Naive thymus-derived CD4-positive, alpha-beta T cell (primary cell): Measurements from ENCODE around the gene AP2B1. TPM values are rescaled to one million over a fixed set of nuclear protein-coding genes. Genes with fewer than 3 reads are reported as not detected.
"Not testable (repeated sequence)": the region's sequence is repeated elsewhere in the genome, so short reads cannot be mapped to it uniquely, and the experiment has no call there.

Experiments
- ATAC-seq: fragments of 150-1000 bp; cut with Tn5 transposase; 2 replicates; pipeline ENCODE4 v1.10.0; 2021; ENCODE audit warnings: mild to moderate bottlenecking, moderate library complexity
- CTCF ChIA-PET: fragments of 350-600 bp; sonication (Branson Sonifier 250); formaldehyde crosslinking; loops from one replicate; lab custom pipeline; 2021; ENCODE audit warnings: antibody characterized with exemption; lab: Charles Lee
- POLR2A ChIA-PET: fragments of 350-600 bp; sonication (Branson Sonifier 250); formaldehyde crosslinking; loops from one replicate; lab custom pipeline; 2021; ENCODE audit warnings: antibody characterized with exemption, inconsistent platforms; lab: Charles Lee
- DNase-seq, 9 donors: peaks; one replicate each; pipeline versions ENCODE4 v3.0.0 to v3.0.0-alpha.2; 2020 to 2022; ENCODE audit warnings: mixed read lengths in 1 of 9
- H3K27ac ChIP-seq: one replicate; pipeline ENCODE4 v1.7.0; 2013; ENCODE audit warnings: mild to moderate bottlenecking, low read depth, low read length, moderate library complexity
- H3K27me3 ChIP-seq, 2 donors: one replicate each; pipeline ENCODE4 v1.7.0; 2013; ENCODE audit warnings: low read length in 2 of 2, mild to moderate bottlenecking in 2 of 2, moderate library complexity in 2 of 2; ENCODE audit not compliant: control insufficient read depth in 2 of 2, insufficient read depth in 2 of 2
- H3K36me3 ChIP-seq, 3 experiments: 1 replicate in 2 of 3; 2 replicates in 1 of 3; pipeline ENCODE4 v1.7.0; 2013; ENCODE audit warnings: low read length in 3 of 3, mild to moderate bottlenecking in 3 of 3, moderate library complexity in 1 of 3; ENCODE audit not compliant: insufficient read depth in 3 of 3, control insufficient read depth in 2 of 3
- H3K4me1 ChIP-seq, 2 donors: one replicate each; pipeline ENCODE4 v1.7.0; 2013; ENCODE audit warnings: low read length in 2 of 2, mild to moderate bottlenecking in 2 of 2, moderate library complexity in 1 of 2; ENCODE audit not compliant: control insufficient read depth in 2 of 2, insufficient read depth in 2 of 2
- H3K4me3 ChIP-seq: 2 replicates; pipeline ENCODE4 v1.7.0; 2013; ENCODE audit warnings: mild to moderate bottlenecking, low read length
- H3K9me3 ChIP-seq, 3 experiments: 1 replicate in 2 of 3; 2 replicates in 1 of 3; pipeline ENCODE4 v1.7.0; 2013; ENCODE audit warnings: low read length in 3 of 3; ENCODE audit not compliant: control insufficient read depth in 2 of 3
- H3K27ac Mint-ChIP-seq, 9 donors: one replicate each; pipeline ENCODE4 v1.8.0; 2020 to 2022; ENCODE audit warnings: mixed read lengths in 9 of 9, mild to moderate bottlenecking in 8 of 9, moderate library complexity in 5 of 9, inconsistent platforms in 2 of 9
- H3K27me3 Mint-ChIP-seq, 5 donors: one replicate each; pipeline ENCODE4 v1.8.0; 2021 to 2022; ENCODE audit warnings: mixed read lengths in 5 of 5, mild to moderate bottlenecking in 1 of 5
- H3K36me3 Mint-ChIP-seq, 5 donors: one replicate each; pipeline ENCODE4 v1.8.0; 2020 to 2022; ENCODE audit warnings: mixed read lengths in 5 of 5, mild to moderate bottlenecking in 3 of 5, inconsistent platforms in 1 of 5
- H3K4me1 Mint-ChIP-seq, 7 donors: one replicate each; pipeline ENCODE4 v1.8.0; 2020 to 2022; ENCODE audit warnings: mixed read lengths in 7 of 7, mild to moderate bottlenecking in 3 of 7, inconsistent platforms in 1 of 7
- H3K4me3 Mint-ChIP-seq, 10 donors: one replicate each; pipeline ENCODE4 v1.8.0; 2020 to 2022; ENCODE audit warnings: mild to moderate bottlenecking in 10 of 10, mixed read lengths in 10 of 10, moderate library complexity in 6 of 10, inconsistent platforms in 2 of 10
- H3K9me3 Mint-ChIP-seq, 11 donors: one replicate each; pipeline ENCODE4 v1.8.0; 2020 to 2022; ENCODE audit warnings: mixed read lengths in 11 of 11, mild to moderate bottlenecking in 4 of 11, inconsistent platforms in 1 of 11, moderate library complexity in 1 of 11
- intact Hi-C, 2 donors: fragments of 100-400 bp; cut with micrococcal nuclease; formaldehyde crosslinking; loops; one replicate each; pipeline ENCODE4 v1.15.1; 2023
- polyA plus RNA-seq, 2 donors: library from polyadenylated mRNA; unstranded; fragments of 300-500 nt; fragmentation: Illumina TruSeq; gene quantifications; one replicate each; pipeline ENCODE4 v1.2.3, GENCODE V29; 2021
- total RNA-seq, 6 experiments: library from RNA in 5 of 6; stranded (reverse) in 5 of 6; gene quantifications; 1 replicate in 5 of 6; 2 replicates in 1 of 6; pipeline ENCODE4 v1.2.3 and lab custom pipeline; 2021 to 2026

Gene AP2B1
- total and polyA plus RNA-seq, 7 experiments from 2014 or later, result 49.0 to 197 (median 102) TPM

- no peak overlapping the region for H3K27ac ChIP-seq
- Mint-ChIP-seq H3K9me3 (peaks cover 0 to 7% (median 0%) of the 10 kb centered on the region in 11 donors), H3K27me3 (no peaks in the 10 kb centered on the region), H3K4me1 (peaks cover 8 to 29% (median 21%) of the 10 kb centered on the region in 7 donors), H3K4me3 (no peak overlapping the region), H3K27ac (no peak overlapping the region), H3K36me3 (peaks cover 12 to 35% (median 22%) of the 10 kb centered on the region in 5 donors)
- DNase-seq (no peak), ATAC-seq (no peak)
- intact Hi-C loops, result no loop called here
- H3K9me3 ChIP-seq, result no peaks in the 10 kb centered on the region
- H3K4me1 ChIP-seq, result no peaks in the 10 kb centered on the region
- no peak overlapping the region for H3K4me3 ChIP-seq
- CTCF ChIA-PET, result no interaction called here
- no peaks in the 10 kb centered on the region for H3K27me3 ChIP-seq
- H3K36me3 ChIP-seq, result peaks cover 0 to 20% (median 14%) of the 10 kb centered on the region in 3 experiments
- POLR2A ChIA-PET, result no interaction called here
These were observed 113.0 kb downstream of the AP2B1 start for GRCh38 chr17:35700150-35700549.

- Histone ChIP-seq H3K4me3 (no peak overlapping the region), H3K36me3 (peaks cover 0 to 8% (median 7%) of the 10 kb centered on the region in 3 experiments), H3K27ac (no peak overlapping the region), H3K27me3 (no peaks in the 10 kb centered on the region), H3K4me1 (no peaks in the 10 kb centered on the region), H3K9me3 (no peaks in the 10 kb centered on the region)
- Mint-ChIP-seq H3K36me3 (peaks cover 9 to 24% (median 18%) of the 10 kb centered on the region in 5 donors), H3K4me3 (no peak overlapping the region), H3K27ac (peak overlapping the region in 1 of 9 donors; percentile 25), H3K27me3 (no peaks in the 10 kb centered on the region), H3K4me1 (peaks cover 8 to 42% (median 29%) of the 10 kb centered on the region in 7 donors), H3K9me3 (peaks cover 0 to 7% (median 0%) of the 10 kb centered on the region in 11 donors)
- ATAC-seq (no peak), DNase-seq (no peak)
- CTCF ChIA-PET, result no interaction called here
- POLR2A ChIA-PET, result no interaction called here
- intact Hi-C loops, result no loop called here
These were observed 114.4 kb downstream of the AP2B1 start for GRCh38 chr17:35701491-35701890.

- H3K27ac ChIP-seq, H3K4me3 ChIP-seq, H3K9me3 Mint-ChIP-seq, H3K27me3 Mint-ChIP-seq, H3K9me3 ChIP-seq, H3K27ac Mint-ChIP-seq, H3K4me3 Mint-ChIP-seq, H3K36me3 ChIP-seq, H3K27me3 ChIP-seq, H3K4me1 ChIP-seq, CTCF ChIA-PET, intact Hi-C loops, DNase-seq, ATAC-seq: not testable (repeated sequence)
- Mint-ChIP-seq H3K4me1 (peaks cover 18 to 60% (median 39%) of the 10 kb centered on the region in 7 donors), H3K36me3 (peaks cover 9 to 24% (median 14%) of the 10 kb centered on the region in 5 donors)
- POLR2A ChIA-PET, result interaction anchor here (0.6 kb wide), 1 partner anchor 28 kb away, joined by 3 read pairs; no protein-coding TSS in a partner anchor
These were observed 116.2 kb downstream of the AP2B1 start for GRCh38 chr17:35703308-35703707.

GRCh38 chr17:35705230-35705629 lies 118.1 kb downstream of the AP2B1 start:
- no peak for DNase-seq
- peaks cover 22 to 77% (median 56%) of the 10 kb centered on the region in 7 donors for H3K4me1 Mint-ChIP-seq
- peaks cover 0 to 7% (median 0%) of the 10 kb centered on the region in 11 donors for H3K9me3 Mint-ChIP-seq
- intact Hi-C loops, result no loop called here
- POLR2A ChIA-PET, result interaction anchor here (1.0 kb wide), 1 partner anchor 9 kb away, joined by 4 read pairs; no protein-coding TSS in a partner anchor
- Histone ChIP-seq H3K36me3 (peaks cover 0 to 12% (median 5%) of the 10 kb centered on the region in 3 experiments), H3K27me3 (no peaks in the 10 kb centered on the region), H3K9me3 (no peaks in the 10 kb centered on the region), H3K4me1 (peaks cover 0 to 18% of the 10 kb centered on the region in 2 donors), H3K27ac (no peak overlapping the region), H3K4me3 (no peak overlapping the region)
- no peak overlapping the region for H3K4me3 Mint-ChIP-seq
- CTCF ChIA-PET, result no interaction called here
- peaks cover 9 to 28% (median 18%) of the 10 kb centered on the region in 5 donors for H3K36me3 Mint-ChIP-seq
- no peaks in the 10 kb centered on the region for H3K27me3 Mint-ChIP-seq
- ATAC-seq, result no peak
- H3K27ac Mint-ChIP-seq, result peak overlapping the region in 5 of 9 donors; percentile 11 to 49 (median 37)

GRCh38 chr17:35705705-35706104 lies 118.6 kb downstream of the AP2B1 start:
- H3K27me3 Mint-ChIP-seq, result no peaks in the 10 kb centered on the region

GRCh38 chr17:35708149-35708548 lies 121.0 kb downstream of the AP2B1 start:
- Histone ChIP-seq H3K27ac (no peak overlapping the region), H3K9me3 (no peaks in the 10 kb centered on the region), H3K36me3 (peaks cover 0 to 13% (median 5%) of the 10 kb centered on the region in 3 experiments), H3K27me3 (no peaks in the 10 kb centered on the region), H3K4me3 (no peak overlapping the region), H3K4me1 (peaks cover 0 to 31% of the 10 kb centered on the region in 2 donors)
- intact Hi-C loops, result no loop called here
- H3K4me3 Mint-ChIP-seq, result peak overlapping the region in 2 of 10 donors; percentile 5 to 61
- CTCF ChIA-PET, result interaction anchor here (0.5 kb wide), 1 partner anchor 447 kb away, joined by 3 read pairs; no protein-coding TSS in a partner anchor
- ATAC-seq, result no peak
- H3K27me3 Mint-ChIP-seq, result no peaks in the 10 kb centered on the region
- DNase-seq, result no peak
- H3K27ac Mint-ChIP-seq, result peak overlapping the region in 4 of 9 donors; percentile 0 to 23 (median 18)
- POLR2A ChIA-PET, result interaction anchor here (0.5 kb wide), 1 partner anchor 66 kb away, joined by 3 read pairs; no protein-coding TSS in a partner anchor
- H3K9me3 Mint-ChIP-seq, result no peaks in the 10 kb centered on the region
- peaks cover 22 to 87% (median 62%) of the 10 kb centered on the region in 7 donors for H3K4me1 Mint-ChIP-seq
- H3K36me3 Mint-ChIP-seq, result peaks cover 0 to 17% (median 14%) of the 10 kb centered on the region in 5 donors

More at GRCh38 chr17:35705705-35706104, 118.6 kb downstream of the AP2B1 start:
- ATAC-seq (no peak), DNase-seq (no peak)
- Histone ChIP-seq H3K9me3 (no peaks in the 10 kb centered on the region), H3K27me3 (no peaks in the 10 kb centered on the region), H3K4me1 (peaks cover 0 to 18% of the 10 kb centered on the region in 2 donors), H3K36me3 (peaks cover 0 to 13% (median 5%) of the 10 kb centered on the region in 3 experiments), H3K27ac (no peak overlapping the region), H3K4me3 (no peak overlapping the region)
- H3K4me3 Mint-ChIP-seq, result no peak overlapping the region
- peaks cover 0 to 7% (median 0%) of the 10 kb centered on the region in 11 donors for H3K9me3 Mint-ChIP-seq
- ChIA-PET POLR2A (interaction anchor here (1.0 kb wide), 1 partner anchor 8 kb away, joined by 4 read pairs; no protein-coding TSS in a partner anchor), CTCF (no interaction called here)
- H3K36me3 Mint-ChIP-seq, result peaks cover 9 to 30% (median 20%) of the 10 kb centered on the region in 5 donors
- peaks cover 22 to 82% (median 61%) of the 10 kb centered on the region in 7 donors for H3K4me1 Mint-ChIP-seq
- intact Hi-C loops, result no loop called here
- peak overlapping the region in 5 of 9 donors; percentile 9 to 37 (median 28) for H3K27ac Mint-ChIP-seq
